T-helper 1 cell treated with Interleukin-12 subunit alpha and Interleukin-12 subunit beta and Interleukin-4 antibody, amounts not matched to agents 30 μg/mL and 1 μg/mL, for 36 hours (primary cell): ENCODE measurements around the gene NR1D1.

ENCODE experiments used
- H3K27ac Mint-ChIP-seq: one replicate; pipeline ENCODE4 v1.8.0; 2021; ENCODE audit warnings: mild to moderate bottlenecking, mixed read lengths
- H3K27me3 Mint-ChIP-seq: one replicate; pipeline ENCODE4 v1.8.0; 2021; ENCODE audit warnings: low read depth, mixed read lengths
- H3K36me3 Mint-ChIP-seq: one replicate; pipeline ENCODE4 v1.8.0; 2021; ENCODE audit warnings: low read depth, mixed read lengths
- H3K4me1 Mint-ChIP-seq: one replicate; pipeline ENCODE4 v1.8.0; 2021; ENCODE audit warnings: low read depth, mixed read lengths
- H3K4me3 Mint-ChIP-seq: one replicate; pipeline ENCODE4 v1.8.0; 2021; ENCODE audit warnings: mild to moderate bottlenecking, moderate library complexity, mixed read lengths
- H3K9me3 Mint-ChIP-seq: one replicate; pipeline ENCODE4 v1.8.0; 2021; ENCODE audit warnings: mixed read lengths

The NR1D1 gene

GRCh38 chr17:40079545-40079944, 20.8 kb downstream of the NR1D1 start:
- peaks cover 4% of the 10 kb centered on the region for H3K4me1 Mint-ChIP-seq
- H3K36me3 Mint-ChIP-seq = no peaks in the 10 kb centered on the region
- no peak overlapping the region for H3K27ac Mint-ChIP-seq
- H3K4me3 Mint-ChIP-seq = no peak overlapping the region
- no peaks in the 10 kb centered on the region for H3K27me3 Mint-ChIP-seq
- H3K9me3 Mint-ChIP-seq = no peaks in the 10 kb centered on the region

GRCh38 chr17:40076591-40076990, 23.8 kb downstream of the NR1D1 start:
- H3K9me3 Mint-ChIP-seq = no peaks in the 10 kb centered on the region
- H3K4me1 Mint-ChIP-seq = peaks cover 4% of the 10 kb centered on the region
- no peak overlapping the region for H3K27ac Mint-ChIP-seq

GRCh38 chr17:40075942-40076498, 24.4 kb downstream of the NR1D1 start:
- Mint-ChIP-seq H3K4me1 (peaks cover 4% of the 10 kb centered on the region), H3K9me3 (no peaks in the 10 kb centered on the region), H3K36me3 (no peaks in the 10 kb centered on the region), H3K27me3 (no peaks in the 10 kb centered on the region), H3K4me3 (no peak overlapping the region), H3K27ac (no peak overlapping the region)

More at GRCh38 chr17:40076591-40076990, 23.8 kb downstream of the NR1D1 start:
- H3K4me3 Mint-ChIP-seq = no peak overlapping the region
- H3K36me3 Mint-ChIP-seq = no peaks in the 10 kb centered on the region
- no peaks in the 10 kb centered on the region for H3K27me3 Mint-ChIP-seq

GRCh38 chr17:40075201-40075941, 25.0 kb downstream of the NR1D1 start:
- Mint-ChIP-seq H3K36me3 (no peaks in the 10 kb centered on the region), H3K27ac (no peak overlapping the region), H3K4me1 (peaks cover 4% of the 10 kb centered on the region), H3K9me3 (no peaks in the 10 kb centered on the region), H3K27me3 (no peaks in the 10 kb centered on the region), H3K4me3 (no peak overlapping the region)

GRCh38 chr17:40074871-40075200, 25.6 kb downstream of the NR1D1 start:
- Mint-ChIP-seq H3K36me3 (no peaks in the 10 kb centered on the region), H3K27ac (no peak overlapping the region), H3K4me1 (peaks cover 6% of the 10 kb centered on the region), H3K4me3 (no peak overlapping the region), H3K9me3 (no peaks in the 10 kb centered on the region), H3K27me3 (no peaks in the 10 kb centered on the region)

GRCh38 chr17:40074175-40074512, 26.2 kb downstream of the NR1D1 start:
- Mint-ChIP-seq H3K9me3 (no peaks in the 10 kb centered on the region), H3K36me3 (no peaks in the 10 kb centered on the region), H3K27ac (no peak overlapping the region), H3K4me1 (peaks cover 13% of the 10 kb centered on the region), H3K27me3 (no peaks in the 10 kb centered on the region), H3K4me3 (no peak overlapping the region)

GRCh38 chr17:40073454-40074174, 26.8 kb downstream of the NR1D1 start:
- no peaks in the 10 kb centered on the region for H3K27me3 Mint-ChIP-seq
- H3K9me3 Mint-ChIP-seq = no peaks in the 10 kb centered on the region
- no peak overlapping the region for H3K27ac Mint-ChIP-seq
- H3K36me3 Mint-ChIP-seq = no peaks in the 10 kb centered on the region
- H3K4me3 Mint-ChIP-seq = no peak overlapping the region
- peaks cover 18% of the 10 kb centered on the region for H3K4me1 Mint-ChIP-seq

GRCh38 chr17:40072735-40073346, 27.5 kb downstream of the NR1D1 start:
- peaks cover 23% of the 10 kb centered on the region for H3K4me1 Mint-ChIP-seq

GRCh38 chr17:40072040-40072734, 28.2 kb downstream of the NR1D1 start:
- H3K9me3 Mint-ChIP-seq = no peaks in the 10 kb centered on the region
- H3K4me1 Mint-ChIP-seq = peaks cover 23% of the 10 kb centered on the region
- H3K27ac Mint-ChIP-seq = no peak overlapping the region
- no peak overlapping the region for H3K4me3 Mint-ChIP-seq
- H3K36me3 Mint-ChIP-seq = no peaks in the 10 kb centered on the region
- H3K27me3 Mint-ChIP-seq = no peaks in the 10 kb centered on the region

More at GRCh38 chr17:40072735-40073346, 27.5 kb downstream of the NR1D1 start:
- Mint-ChIP-seq H3K27ac (no peak overlapping the region), H3K4me3 (no peak overlapping the region), H3K27me3 (no peaks in the 10 kb centered on the region), H3K36me3 (no peaks in the 10 kb centered on the region), H3K9me3 (no peaks in the 10 kb centered on the region)

GRCh38 chr17:40071313-40072039, 28.9 kb downstream of the NR1D1 start:
- no peaks in the 10 kb centered on the region for H3K27me3 Mint-ChIP-seq
- H3K9me3 Mint-ChIP-seq = no peaks in the 10 kb centered on the region
- peaks cover 23% of the 10 kb centered on the region for H3K4me1 Mint-ChIP-seq
- H3K4me3 Mint-ChIP-seq = no peak overlapping the region
- no peak overlapping the region for H3K27ac Mint-ChIP-seq
- no peaks in the 10 kb centered on the region for H3K36me3 Mint-ChIP-seq

GRCh38 chr17:40070709-40071312, 29.6 kb downstream of the NR1D1 start:
- Mint-ChIP-seq H3K9me3 (no peaks in the 10 kb centered on the region), H3K4me3 (no peak overlapping the region), H3K27ac (no peak overlapping the region), H3K27me3 (peaks cover 3% of the 10 kb centered on the region), H3K36me3 (no peaks in the 10 kb centered on the region), H3K4me1 (peaks cover 23% of the 10 kb centered on the region)

- Mint-ChIP-seq H3K9me3 (no peaks in the 10 kb centered on the region), H3K27ac (no peak overlapping the region), H3K4me1 (peaks cover 19% of the 10 kb centered on the region), H3K4me3 (peak overlapping the region; percentile 4), H3K36me3 (no peaks in the 10 kb centered on the region), H3K27me3 (peaks cover 7% of the 10 kb centered on the region)
Observed at GRCh38 chr17:40069751-40070708, 30.4 kb downstream of the NR1D1 start.
